PFSK-1 (cell line): ENCODE measurements around the gene LCN10.

Experiments
- FOXP2 ChIP-seq: optimal IDR thresholded peaks from 2 replicates; pipeline ENCODE3; 2011; ENCODE audit warnings: borderline replicate concordance, control low read depth, inconsistent platforms; ENCODE audit not compliant: insufficient read depth; ENCODE audit errors: extremely low read length, extremely low read depth
- POLR2AphosphoS5 ChIP-seq: IDR thresholded peaks from 2 replicates; pipeline ENCODE4 v1.6.1; 2012; ENCODE audit warnings: low read depth, mild to moderate bottlenecking, control low read depth, low read length, moderate library complexity
- REST ChIP-seq, 2 experiments: IDR thresholded peaks; 2 replicates each; pipeline versions ENCODE4 v1.6.1 to v1.8.0; 2011 to 2012; ENCODE audit warnings: low read depth in 2 of 2, low read length in 2 of 2, control low read depth in 1 of 2, inconsistent platforms in 1 of 2, mild to moderate bottlenecking in 1 of 2, moderate library complexity in 1 of 2; ENCODE audit not compliant: insufficient read depth in 1 of 2
- SIN3A ChIP-seq: IDR thresholded peaks from 2 replicates; pipeline ENCODE4 v1.6.1; 2012; ENCODE audit warnings: mild to moderate bottlenecking, low read length, moderate library complexity, borderline replicate concordance; ENCODE audit not compliant: insufficient read depth
- TAF1 ChIP-seq: IDR thresholded peaks from 2 replicates; pipeline ENCODE4 v1.6.1; 2012; ENCODE audit warnings: low read length, control low read depth, borderline replicate concordance; ENCODE audit not compliant: insufficient read depth

LCN10 gene

DNA sequence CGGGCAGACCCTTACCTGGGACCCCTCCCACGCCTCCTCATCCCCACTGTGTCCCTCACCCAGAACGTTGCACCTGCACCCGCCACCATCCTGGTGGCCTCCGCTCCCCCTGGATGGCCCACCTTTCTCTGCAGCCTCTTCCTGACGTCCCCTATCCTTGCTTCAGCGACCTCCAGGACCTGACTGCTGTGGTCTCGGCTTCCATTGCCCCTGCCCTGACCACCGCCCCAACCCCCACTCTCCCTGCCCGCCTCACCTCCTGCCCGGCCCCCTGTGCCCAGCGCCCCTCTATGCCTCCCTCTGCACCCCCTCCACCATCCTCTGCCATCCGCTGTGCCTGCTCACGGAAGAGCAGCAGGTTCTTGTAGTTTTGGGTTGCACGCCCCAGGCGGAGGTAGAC is 2.2 kb downstream of the LCN10 start:
- TF ChIP-seq TAF1 (no peak), FOXP2 (no peak), SIN3A (no peak), POLR2AphosphoS5 (no peak), REST (IDR thresholded peaks at IDR 0.05; ENCODE audit: insufficient read depth in 1 of 2, low read depth in 2 of 2, low read length in 2 of 2) (no peak)

DNA sequence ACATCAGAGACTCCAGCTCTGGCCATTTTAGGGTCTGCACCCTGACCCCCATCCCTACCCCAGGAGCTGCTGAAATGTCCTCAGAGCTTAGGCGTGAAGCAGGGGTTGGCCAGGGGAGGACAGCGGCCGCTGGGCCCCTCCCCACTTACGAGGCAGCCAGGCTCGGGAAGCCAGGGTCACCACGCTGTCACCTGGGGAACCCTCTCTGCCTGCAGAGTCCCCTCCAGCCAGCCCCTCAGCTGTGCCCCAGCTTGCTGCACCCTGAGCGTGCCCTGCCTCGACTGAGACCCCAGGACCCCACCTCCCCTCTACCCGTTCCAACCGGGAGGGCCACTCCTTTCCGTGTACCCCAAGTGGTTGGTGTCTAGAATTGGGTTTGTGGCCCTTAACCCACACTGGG is 2.7 kb downstream of the LCN10 start:
- no peak for TF ChIP-seq FOXP2

DNA sequence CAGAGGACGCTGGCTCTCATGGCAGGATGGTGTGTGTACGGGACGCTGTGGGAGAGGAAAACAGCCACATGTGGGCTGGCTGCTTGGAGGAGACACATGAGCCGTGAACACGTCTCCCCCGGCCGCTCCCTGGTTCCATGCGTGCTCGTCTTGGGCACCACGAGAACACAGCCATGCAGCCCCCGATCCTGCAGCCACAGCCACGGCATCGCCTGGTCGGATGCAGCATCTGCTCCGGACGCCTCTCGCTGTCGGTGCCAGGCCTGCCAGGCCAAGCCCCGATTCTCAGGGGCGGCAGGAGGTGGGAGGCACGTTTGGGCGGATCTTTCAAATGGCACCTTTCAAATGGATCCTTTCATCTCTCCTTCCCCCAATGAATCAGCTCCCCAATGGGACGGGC is 3.2 kb downstream of the LCN10 start:
- no peak for TF ChIP-seq FOXP2
- no peak for TF ChIP-seq SIN3A
- no peak for TF ChIP-seq POLR2AphosphoS5
- no peak for TF ChIP-seq REST (IDR thresholded peaks at IDR 0.05; ENCODE audit: insufficient read depth in 1 of 2, low read depth in 2 of 2, low read length in 2 of 2)

- TF ChIP-seq POLR2AphosphoS5, result no peak
These were observed 3.8 kb downstream of the LCN10 start for GRCh38 chr9:136738960-136739359.

GRCh38 chr9:136735812-136736480 is 6.8 kb downstream of the LCN10 start:
- TF ChIP-seq REST (IDR thresholded peaks at IDR 0.05; ENCODE audit: insufficient read depth in 1 of 2, low read depth in 2 of 2, low read length in 2 of 2) (no peak), TAF1 (no peak), POLR2AphosphoS5 (no peak), SIN3A (no peak), FOXP2 (no peak)

DNA sequence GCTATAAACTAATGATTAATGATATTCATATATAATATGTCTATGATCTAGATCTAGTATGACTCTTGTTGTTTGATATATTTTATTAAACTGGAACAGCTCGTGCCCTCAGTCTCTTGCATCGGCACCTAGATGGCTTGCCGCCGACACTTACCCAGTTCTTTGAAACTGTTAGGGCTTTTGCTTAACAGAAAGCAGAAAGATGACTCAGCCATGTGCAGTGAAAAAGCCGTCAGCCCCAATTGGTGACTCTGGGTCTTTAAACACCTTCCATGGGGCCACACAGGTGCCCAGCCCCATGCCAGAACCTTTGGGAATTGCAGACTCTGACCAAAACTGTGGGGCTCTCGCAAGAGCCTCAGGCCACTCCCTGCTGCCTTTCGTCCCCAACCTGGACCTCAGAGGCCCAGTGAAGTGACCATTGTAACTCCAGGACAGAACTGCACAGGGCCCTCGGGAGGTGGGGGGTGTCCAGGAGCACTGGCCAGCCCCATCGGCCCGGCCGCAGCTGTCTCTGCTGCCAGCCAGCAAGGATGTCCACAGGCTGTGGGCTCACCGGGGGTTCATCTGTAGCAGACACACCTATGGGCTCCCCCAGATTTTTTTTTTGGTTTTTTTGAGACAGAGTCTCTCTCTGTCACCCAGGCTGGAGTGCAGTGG is 7.8 kb downstream of the LCN10 start:
- TF ChIP-seq FOXP2 (no peak), POLR2AphosphoS5 (no peak), REST (IDR thresholded peaks at IDR 0.05; ENCODE audit: insufficient read depth in 1 of 2, low read depth in 2 of 2, low read length in 2 of 2) (no peak)
